Cardiac muscle cell (in vitro differentiated cells and primary cell): ENCODE measurements around the gene PSMD3. TPM values are rescaled to one million over a fixed set of nuclear protein-coding genes. Genes with fewer than 3 reads are reported as not detected.

Experiments used
- DNase-seq, 2 donors: peaks; one replicate each; pipeline versions ENCODE4 v3.0.0 to v3.0.0-alpha.2; 2010 to 2017; ENCODE audit warnings: low read depth in 1 of 2, low spot score in 1 of 2
- H3K27ac ChIP-seq: fragments of 200-600 bp; sonication (generic); 2 replicates; pipeline ENCODE4 v1.5.1; 2016
- H3K27me3 ChIP-seq: fragments of 200-600 bp; sonication (generic); 2 replicates; pipeline ENCODE4 v1.6.0; 2016; ENCODE audit warnings: control low read depth
- H3K36me3 ChIP-seq: fragments of 200-600 bp; sonication (generic); 2 replicates; pipeline ENCODE4 v1.5.1; 2016; ENCODE audit warnings: control low read depth
- H3K4me1 ChIP-seq: fragments of 200-600 bp; sonication (generic); 2 replicates; pipeline ENCODE4 v1.8.1; 2017; ENCODE audit warnings: low read depth, mild to moderate bottlenecking, mixed run types
- H3K4me3 ChIP-seq: fragments of 200-600 bp; sonication (generic); 2 replicates; pipeline ENCODE4 v1.5.1; 2016; ENCODE audit warnings: mild to moderate bottlenecking
- H3K9me3 ChIP-seq: fragments of 200-600 bp; sonication (generic); 2 replicates; pipeline ENCODE4 v1.5.1; 2017; ENCODE audit warnings: low read depth, mild to moderate bottlenecking, control low read depth
- polyA plus RNA-seq: library from polyadenylated mRNA; unstranded; fragments of >200 nt; fragmentation: Nextera tagmentation; extraction: Ambion mirVana; gene quantifications from 2 replicates; pipeline ENCODE4 v1.2.1, GENCODE V29; 2016
- total RNA-seq: library from RNA; depleted of rRNA; stranded (reverse); fragments of >200 nt; gene quantifications from 2 replicates; pipeline ENCODE4 v1.2.3, GENCODE V29; 2016
- TF ChIP-seq, protein P1 (sequence below): IDR thresholded peaks from 2 replicates; pipeline ENCODE4 v1.5.1; 2012; ENCODE audit warnings: low read depth, mild to moderate bottlenecking, low read length

Gene PSMD3
- total and polyA plus RNA-seq, 2 experiments from 2014 or later, result 139 to 154 TPM

DNA sequence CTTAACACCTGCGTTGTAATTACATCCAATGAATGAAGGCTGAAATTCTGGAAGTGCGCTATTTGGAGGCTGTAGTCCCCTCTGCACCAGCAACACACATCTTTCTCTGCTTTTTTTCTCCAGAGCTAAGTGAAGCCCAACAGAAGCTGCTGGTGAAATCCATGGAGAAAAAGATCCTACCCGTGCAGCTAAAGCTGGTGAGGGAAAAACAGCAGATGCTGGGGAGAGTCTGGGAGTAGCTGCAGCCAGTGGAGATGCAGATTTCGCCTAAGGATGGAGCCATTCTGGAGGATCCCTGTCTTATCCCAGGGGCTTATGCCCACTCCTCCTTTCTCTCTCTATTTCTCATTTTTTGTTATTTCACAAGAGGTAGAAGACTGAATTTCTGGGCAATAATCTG, 4.8 kb upstream of the PSMD3 start:
- Histone ChIP-seq H3K9me3 (no peaks in the 10 kb centered on the region), H3K27ac (no peak overlapping the region), H3K27me3 (peaks cover under 1% of the 10 kb centered on the region), H3K36me3 (no peaks in the 10 kb centered on the region), H3K4me1 (no peaks in the 10 kb centered on the region), H3K4me3 (no peak overlapping the region)
- TF ChIP-seq, protein P1, sequence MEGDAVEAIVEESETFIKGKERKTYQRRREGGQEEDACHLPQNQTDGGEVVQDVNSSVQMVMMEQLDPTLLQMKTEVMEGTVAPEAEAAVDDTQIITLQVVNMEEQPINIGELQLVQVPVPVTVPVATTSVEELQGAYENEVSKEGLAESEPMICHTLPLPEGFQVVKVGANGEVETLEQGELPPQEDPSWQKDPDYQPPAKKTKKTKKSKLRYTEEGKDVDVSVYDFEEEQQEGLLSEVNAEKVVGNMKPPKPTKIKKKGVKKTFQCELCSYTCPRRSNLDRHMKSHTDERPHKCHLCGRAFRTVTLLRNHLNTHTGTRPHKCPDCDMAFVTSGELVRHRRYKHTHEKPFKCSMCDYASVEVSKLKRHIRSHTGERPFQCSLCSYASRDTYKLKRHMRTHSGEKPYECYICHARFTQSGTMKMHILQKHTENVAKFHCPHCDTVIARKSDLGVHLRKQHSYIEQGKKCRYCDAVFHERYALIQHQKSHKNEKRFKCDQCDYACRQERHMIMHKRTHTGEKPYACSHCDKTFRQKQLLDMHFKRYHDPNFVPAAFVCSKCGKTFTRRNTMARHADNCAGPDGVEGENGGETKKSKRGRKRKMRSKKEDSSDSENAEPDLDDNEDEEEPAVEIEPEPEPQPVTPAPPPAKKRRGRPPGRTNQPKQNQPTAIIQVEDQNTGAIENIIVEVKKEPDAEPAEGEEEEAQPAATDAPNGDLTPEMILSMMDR, result no peak
- DNase-seq, result no peak

DNA sequence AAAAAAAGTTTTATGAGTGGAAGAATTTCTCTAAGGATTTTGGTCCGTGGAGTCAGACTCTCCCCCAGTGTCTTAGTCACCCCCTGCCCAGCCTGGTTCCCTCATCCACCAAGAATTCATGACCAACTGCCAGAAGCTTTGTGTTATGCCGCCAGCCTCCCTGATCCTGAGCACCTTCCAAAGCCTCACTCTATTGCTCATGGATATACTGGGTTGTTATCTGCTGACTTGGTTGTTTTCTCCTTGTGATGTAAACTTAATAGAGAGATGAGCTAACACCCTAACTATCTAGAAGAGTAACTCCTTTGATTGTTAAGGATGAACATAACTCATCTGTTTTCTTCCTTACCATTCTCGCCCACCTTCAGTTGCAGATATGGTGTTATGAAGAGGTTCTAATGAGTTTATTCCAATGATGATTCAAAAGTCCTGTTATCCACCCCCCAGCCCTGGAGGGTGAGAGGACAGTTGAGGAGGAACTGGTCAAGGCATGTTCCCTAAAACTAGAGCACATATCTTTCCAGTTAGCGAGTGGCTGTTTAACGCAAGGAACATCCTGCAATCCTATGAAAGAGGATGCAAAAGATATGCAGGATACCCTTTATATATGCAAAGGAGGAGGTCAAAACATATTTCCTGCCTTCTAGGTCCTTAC, 1.5 kb upstream of the PSMD3 start:
- H3K27ac ChIP-seq, result no peak overlapping the region
- no peaks in the 10 kb centered on the region for H3K9me3 ChIP-seq
- H3K36me3 ChIP-seq, result no peaks in the 10 kb centered on the region
- peak in 1 of 2 donors; percentile 71 for DNase-seq
- H3K4me3 ChIP-seq, result no peak overlapping the region
- no peaks in the 10 kb centered on the region for H3K27me3 ChIP-seq
- H3K4me1 ChIP-seq, result peaks cover 8% of the 10 kb centered on the region
- TF ChIP-seq, protein P1, result no peak

DNA sequence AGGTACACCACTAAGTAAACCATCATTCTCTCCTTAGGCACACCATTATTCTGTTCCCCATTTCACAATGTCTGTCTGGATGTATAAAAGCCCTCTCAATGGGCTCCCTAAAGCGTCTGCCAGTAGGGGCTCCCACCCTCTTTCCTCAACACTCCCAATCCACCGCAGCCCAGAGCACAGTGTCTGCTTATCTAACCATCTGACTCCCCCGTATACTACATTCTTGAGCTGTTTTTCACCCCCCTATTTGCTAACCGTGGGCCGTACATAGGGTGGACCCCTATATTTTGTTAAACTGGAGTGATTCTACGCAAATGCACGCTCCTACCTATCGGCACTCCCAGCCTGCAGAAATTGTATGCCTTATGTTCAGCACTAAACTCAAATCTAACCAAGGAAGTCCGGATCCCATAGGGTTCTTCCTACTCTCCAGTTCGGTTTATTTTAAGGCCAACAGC, 685 bp upstream of the PSMD3 start:
- Histone ChIP-seq H3K36me3 (peaks cover 6% of the 10 kb centered on the region), H3K4me1 (peaks cover 8% of the 10 kb centered on the region), H3K27me3 (no peaks in the 10 kb centered on the region), H3K27ac (peak overlapping the region; percentile 94), H3K9me3 (no peaks in the 10 kb centered on the region), H3K4me3 (peak overlapping the region; percentile 79)
- TF ChIP-seq, protein P1, result peak; percentile 28
- DNase-seq, result peak; percentile 44 to 48

DNA sequence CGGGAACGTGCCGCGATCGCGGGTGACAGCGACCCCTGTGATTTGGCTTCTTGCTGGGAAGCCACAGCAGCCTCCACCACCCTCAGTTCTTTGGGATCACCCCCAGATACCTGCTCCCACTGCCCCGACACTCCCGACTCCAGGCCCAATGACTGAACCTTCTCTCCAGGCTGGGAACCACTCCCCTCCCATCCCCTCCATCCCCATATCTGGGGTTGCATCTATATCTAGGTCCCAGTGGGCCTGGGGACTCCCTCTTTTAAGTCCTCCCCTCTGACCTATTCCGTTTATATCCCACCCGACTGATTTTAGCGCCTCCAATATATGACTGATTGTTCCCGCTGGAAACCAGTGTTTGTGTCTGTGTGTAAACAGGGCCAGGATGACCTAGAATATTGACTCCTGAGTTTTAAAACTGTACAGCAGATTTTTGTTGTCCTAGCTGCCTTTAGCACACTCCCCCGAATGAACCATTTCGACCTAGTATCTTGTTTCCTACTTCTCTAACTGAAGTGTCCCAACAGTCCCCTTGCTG, 667 bp downstream of the PSMD3 start:
- TF ChIP-seq, protein P1, result no peak
- no peaks in the 10 kb centered on the region for H3K27me3 ChIP-seq
- peaks cover 8% of the 10 kb centered on the region for H3K4me1 ChIP-seq
- H3K4me3 ChIP-seq, result peak overlapping the region; percentile 79
- peaks cover 17% of the 10 kb centered on the region for H3K36me3 ChIP-seq
- H3K9me3 ChIP-seq, result no peaks in the 10 kb centered on the region
- no peak for DNase-seq
- H3K27ac ChIP-seq, result peak overlapping the region; percentile 94

DNA sequence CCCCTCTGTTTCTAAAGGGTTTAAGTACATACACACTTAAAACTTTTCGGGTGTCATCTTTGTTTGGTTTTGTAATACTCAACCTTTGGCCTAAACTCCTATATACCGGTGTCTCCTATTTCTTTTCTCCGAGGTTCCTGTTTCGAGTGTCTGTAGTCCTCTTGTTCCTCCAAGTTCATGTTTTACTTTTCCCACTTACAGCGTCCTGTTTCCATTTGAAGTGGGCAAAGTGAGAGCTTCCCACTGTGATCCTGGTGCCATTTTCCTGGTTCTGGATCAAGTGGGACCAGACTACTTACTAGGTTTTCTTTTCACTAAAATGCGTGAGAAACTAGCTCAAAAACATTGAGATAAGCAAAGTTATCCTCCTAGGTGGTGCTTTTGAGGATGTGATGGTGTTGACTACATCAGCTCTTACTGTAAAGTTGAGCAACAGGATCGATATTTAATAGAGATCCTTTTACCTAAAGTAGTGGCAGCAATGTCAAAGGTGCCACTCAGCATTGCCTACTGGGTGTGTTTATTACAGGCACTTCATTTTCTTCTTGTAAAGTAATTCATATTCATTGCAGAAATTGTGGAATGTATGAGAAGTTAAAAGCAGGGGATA, 1.3 kb downstream of the PSMD3 start:
- TF ChIP-seq, protein P1, result no peak
- no peak for DNase-seq
- peak overlapping the region; percentile 94 for H3K27ac ChIP-seq
- peaks cover 8% of the 10 kb centered on the region for H3K4me1 ChIP-seq
- H3K36me3 ChIP-seq, result peaks cover 23% of the 10 kb centered on the region
- peak overlapping the region; percentile 79 for H3K4me3 ChIP-seq
- no peaks in the 10 kb centered on the region for H3K27me3 ChIP-seq
- H3K9me3 ChIP-seq, result no peaks in the 10 kb centered on the region
